Activated naive CD8-positive, alpha-beta T cell treated with anti-CD3 and anti-CD28 coated beads, Interleukin-2, amount 50 U/mL, for 16 hours (primary cell): ENCODE results near the gene HK1.
"Not testable (repeated sequence)": the region's sequence is repeated elsewhere in the genome, so short reads cannot be mapped to it uniquely, and the experiment has no call there.

Experiments
- DNase-seq: peaks from one replicate; pipeline ENCODE4 v3.0.0-alpha.2; 2020; ENCODE audit warnings: low read depth, low spot score

The HK1 gene

DNA sequence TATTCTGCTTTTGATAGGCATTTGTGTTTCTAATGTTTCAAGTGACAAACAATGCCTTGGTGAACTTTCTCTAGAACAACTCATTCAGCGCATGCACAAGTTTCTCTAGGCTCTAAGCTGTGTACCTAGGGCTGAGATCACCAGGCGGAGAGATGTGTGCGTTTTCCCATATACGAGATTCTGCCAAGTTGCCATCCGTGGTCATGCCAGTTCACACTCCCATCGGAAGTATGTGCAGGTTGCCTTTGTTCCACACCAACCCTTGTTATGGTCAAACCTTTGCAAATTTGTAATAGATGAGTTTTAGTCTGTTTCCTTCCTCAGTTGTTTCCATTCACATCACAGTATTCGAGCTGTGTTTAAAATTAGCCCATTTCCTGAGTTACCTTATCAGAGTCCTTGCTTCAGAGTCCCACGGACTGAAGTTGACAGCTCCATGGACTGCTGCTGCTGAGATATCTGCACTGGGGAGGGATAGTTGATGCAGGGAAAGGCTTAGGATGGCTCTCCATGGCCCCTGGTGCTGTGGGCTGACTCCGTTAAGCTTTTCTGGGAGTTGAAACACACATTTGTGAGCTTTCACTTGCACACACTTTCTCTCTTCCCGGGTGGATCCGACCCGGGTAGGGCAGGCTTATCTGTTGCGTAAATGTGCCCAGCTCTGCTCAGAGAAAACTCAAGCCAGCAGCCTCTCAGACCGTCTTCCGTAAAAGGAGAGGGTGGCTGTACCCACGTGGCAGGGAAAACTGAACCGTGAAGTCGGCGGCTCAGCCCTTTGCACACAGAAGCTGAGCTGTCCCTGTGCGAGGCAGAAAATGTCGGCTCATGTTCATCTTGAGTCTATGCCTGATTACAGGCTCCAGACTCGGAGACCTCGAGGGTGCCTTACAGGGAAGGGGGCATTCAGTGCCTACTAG, 49.4 kb downstream of the HK1 start:
- no peak for DNase-seq

DNA sequence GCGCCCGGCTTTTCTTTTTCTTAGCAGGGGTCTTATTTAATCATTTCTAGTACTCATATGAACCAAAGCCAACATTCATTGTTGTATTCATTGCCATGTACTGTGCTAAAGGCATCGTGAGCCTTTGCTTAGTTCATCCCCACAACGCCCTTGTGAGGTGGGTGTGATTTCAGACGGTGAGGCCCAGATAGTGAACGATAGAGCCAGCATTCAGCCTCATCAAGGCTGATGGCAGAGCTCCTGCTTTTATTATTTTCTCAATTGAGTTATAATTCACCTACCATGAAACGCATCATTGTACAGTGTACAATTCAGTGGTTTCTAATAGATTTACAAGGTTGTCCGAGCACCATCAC, 50.1 kb downstream of the HK1 start:
- no peak for DNase-seq

DNA sequence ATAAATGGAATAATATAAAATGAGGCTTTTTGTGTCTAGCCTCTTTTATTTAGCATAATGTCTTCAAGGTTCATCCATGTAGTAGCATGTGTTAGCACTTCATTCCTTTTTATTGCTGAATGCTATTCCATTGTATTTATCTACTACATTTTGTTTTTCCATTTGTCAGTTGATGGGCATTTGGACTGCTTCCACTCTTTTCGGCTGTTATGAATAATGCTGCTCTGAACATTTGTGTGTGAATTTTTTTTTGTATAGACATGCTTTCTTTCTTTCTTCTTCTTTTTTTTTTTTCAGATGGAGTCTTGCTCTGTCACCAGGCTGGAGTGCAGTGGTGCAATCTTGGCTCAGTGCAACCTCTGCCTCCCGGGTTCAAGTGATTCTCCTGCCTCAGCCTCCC, 50.6 kb downstream of the HK1 start:
- DNase-seq: not testable (repeated sequence)

DNA sequence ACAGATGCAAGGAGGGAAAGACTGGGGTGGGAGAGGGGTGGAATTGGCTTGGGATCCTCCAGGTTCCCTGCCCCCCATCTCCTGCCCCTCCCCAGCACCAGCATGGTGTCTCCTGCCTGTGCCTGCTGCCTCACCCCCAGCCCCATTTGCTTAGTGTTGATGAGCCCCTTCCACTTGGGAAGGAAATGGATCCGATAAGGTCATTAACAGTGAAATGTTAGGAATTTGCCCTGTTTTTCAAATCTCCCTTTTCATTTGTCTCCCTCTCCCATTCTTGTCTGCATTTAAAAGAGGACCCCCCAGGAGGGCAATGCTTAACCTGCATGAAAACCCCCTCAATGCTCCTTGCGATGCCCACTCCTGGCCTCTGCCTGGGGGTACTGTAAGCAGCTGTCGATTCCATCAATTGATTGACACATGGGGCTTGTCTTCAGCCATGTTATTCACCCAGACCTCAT, 51.5 kb downstream of the HK1 start:
- no peak for DNase-seq

DNA sequence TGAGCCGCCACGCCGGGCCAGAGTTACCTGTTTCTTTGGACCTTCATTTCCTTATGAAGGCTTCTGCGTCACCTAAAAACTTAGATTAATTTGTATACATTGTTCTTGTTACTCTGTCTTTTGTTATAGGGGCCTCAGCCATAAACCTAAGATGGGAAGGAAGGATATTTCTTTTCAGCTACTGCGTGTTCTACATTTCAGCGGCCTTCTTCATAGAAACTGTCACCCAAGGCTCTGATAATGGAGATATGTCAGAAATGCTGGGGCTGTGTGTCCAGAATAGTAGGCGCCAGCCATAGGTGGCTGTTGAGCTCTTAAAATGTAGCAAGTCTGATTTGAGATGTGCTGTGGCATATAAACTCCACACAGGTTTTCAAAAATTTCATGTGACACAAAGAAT, 52.9 kb downstream of the HK1 start:
- no peak for DNase-seq

DNA sequence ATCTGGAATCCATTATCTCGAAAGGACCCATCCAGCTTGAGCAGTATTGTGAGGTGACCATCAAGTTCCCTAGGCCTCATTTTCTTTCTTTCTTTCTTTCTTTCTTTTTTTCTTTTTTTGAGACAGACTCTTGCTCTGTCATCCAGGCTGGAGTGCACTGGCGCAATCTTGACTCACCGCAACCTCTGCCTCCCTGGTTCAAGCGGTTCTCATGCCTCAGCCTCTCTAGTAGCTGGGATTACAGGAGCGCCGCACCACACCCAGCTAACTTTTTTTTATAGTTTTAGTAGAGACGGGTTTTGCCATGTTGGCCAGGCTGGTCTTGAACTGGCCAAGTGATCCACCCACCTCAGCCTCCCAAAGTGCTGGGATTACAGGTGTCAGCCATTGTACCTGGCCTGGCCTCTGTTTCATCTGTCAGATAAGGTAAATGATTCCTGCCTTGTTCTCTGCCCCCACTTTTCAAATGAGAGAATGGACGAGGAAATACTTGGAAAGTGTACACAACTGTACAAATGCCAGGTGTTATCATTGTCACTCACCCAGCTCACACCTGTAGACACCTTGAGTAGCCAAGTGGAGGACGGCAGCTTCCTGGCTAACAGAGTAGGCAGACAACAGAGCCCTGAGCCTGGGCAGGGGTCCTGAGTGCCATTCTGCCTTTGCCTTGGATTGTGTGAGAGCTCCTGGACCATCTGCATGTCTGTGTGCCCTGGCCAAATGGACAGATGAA, 54.1 kb downstream of the HK1 start:
- DNase-seq: no peak

DNA sequence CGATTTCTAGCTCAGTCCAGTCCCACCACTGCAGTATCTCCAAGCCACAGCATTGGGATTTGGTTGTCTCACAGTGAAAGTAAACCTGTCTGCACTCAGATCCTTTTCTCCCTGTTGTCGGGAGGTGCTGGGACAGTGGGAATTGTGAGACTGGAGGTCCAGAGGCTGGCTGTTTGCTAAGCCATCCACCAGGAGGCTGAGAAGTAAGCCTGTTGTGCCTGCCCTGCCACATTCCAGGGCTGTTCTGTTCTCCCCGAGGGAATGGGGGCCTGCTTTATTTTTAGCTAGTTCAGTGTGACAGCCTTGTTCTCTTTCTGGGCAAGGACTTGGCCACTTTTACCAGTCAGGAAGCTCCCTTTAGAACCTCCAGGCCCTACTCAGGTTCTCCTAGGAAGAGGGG, 54.9 kb downstream of the HK1 start:
- DNase-seq: no peak

DNA sequence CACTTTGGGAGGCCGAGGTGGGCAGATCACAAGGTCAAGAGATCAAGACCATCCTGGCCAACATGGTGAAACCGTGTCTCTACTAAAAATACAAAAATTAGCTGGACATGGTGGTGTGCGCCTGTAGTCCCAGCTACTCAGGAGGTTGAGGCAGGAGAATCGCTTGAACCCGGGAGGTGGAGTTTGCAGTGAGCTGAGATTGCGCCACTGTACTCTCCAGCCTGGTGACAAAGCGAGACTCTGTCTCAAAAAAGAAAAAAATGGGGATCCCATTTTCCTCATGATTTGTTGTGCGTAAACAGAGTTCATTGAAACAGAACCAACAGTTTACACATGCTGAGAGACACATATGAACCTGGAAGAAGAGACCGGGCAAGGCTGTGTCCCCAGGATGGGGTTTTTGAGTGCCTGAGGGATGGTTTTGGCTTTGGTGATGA, 55.6 kb downstream of the HK1 start:
- DNase-seq: not testable (repeated sequence)

DNA sequence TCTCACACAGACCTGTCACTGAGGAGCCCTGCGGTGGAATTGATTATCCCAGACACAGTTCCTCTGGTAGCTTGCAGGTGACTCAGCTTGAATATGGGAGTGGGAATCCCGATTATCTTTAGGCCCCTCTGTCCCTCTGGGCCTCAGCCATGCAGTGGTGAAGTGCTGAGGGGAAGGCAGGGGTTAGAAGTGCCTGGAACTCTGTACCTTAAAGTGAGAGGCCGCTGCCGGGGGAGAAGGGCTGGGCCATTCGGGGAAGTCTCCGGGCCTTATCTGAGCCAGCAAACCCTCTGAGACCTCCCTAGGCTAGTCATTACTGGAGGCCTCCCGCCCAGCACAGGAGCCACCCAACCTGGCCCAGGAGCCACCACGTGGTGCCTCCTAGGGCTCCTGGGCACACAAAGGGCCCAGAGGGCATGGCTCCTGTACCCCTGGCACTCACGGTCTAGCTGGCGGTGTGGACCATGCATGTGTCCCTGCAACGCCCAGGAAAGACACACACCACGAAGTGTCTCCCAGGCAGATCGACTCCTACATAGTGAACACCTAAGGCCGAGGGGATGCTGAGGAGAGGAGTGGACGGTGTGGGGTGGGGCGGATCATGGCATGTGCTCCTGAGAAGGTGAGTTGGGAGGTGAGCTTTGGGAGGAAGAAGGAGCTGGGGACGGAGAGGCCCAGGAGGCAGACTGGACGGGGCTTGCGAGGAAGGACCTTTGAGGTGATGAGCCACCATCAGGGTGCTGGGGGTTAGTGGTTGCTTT, 56.2 kb downstream of the HK1 start:
- DNase-seq: no peak

DNA sequence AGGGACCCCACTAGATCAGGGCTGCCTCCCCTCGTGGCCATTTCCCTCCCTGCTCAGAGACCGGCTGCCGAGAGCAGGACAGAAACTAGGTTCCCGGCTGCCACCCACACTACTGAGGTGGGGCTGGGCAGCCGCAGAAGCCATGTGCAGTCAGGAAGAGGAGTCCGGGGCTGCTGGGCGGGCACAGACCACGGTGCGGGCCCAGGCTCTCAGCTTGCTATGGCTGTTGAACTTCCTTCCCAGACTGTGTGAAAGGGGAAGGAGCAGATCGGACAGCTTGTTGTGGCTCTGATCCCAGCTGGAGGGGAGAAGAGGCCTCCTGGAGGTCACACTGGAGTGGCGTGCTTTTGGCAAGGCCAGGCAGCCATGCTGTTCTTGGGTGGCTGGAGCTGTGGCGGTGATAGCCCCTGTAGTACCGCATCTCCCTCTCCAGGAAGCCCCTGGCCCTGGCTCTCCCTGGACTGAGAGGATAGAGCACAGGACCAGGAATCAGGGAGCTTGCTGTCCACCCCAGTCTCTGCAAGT, 56.8 kb downstream of the HK1 start:
- DNase-seq: no peak

DNA sequence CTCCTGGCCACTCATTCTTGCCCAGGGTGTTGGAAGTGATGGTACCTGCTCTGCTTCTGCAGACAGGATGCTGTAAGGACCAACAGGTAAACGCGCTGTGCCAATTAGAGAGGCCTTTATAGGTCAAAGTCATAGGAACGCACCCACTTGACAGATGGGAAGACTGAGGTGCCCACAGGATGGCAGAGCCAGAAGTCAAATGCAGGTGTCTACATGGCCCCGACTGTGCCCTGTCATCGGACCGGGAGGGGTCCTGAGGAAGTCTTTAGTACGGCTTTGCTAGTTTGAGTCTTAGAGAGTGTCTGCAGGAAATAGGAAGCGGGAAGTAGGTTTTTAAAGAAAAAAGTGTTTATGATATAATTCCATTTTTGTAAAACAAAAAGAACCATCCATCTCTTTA, 57.3 kb downstream of the HK1 start:
- no peak for DNase-seq

DNA sequence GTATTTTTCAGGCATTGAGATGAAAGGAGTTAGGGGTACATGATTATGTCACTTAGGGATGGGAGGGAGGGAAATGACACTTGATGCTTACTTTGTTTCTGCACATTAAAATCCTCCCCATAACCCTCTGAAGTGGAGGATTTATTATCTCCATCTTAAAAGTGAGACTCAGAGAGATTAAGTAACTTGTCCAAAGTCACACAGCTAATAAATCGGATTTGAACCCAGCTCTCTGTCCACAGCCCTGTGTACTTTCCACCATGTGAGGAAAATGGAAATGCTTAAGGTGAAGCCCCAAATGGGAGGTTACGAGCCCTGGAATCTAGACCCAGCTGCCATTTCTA, 58.6 kb downstream of the HK1 start:
- no peak for DNase-seq

DNA sequence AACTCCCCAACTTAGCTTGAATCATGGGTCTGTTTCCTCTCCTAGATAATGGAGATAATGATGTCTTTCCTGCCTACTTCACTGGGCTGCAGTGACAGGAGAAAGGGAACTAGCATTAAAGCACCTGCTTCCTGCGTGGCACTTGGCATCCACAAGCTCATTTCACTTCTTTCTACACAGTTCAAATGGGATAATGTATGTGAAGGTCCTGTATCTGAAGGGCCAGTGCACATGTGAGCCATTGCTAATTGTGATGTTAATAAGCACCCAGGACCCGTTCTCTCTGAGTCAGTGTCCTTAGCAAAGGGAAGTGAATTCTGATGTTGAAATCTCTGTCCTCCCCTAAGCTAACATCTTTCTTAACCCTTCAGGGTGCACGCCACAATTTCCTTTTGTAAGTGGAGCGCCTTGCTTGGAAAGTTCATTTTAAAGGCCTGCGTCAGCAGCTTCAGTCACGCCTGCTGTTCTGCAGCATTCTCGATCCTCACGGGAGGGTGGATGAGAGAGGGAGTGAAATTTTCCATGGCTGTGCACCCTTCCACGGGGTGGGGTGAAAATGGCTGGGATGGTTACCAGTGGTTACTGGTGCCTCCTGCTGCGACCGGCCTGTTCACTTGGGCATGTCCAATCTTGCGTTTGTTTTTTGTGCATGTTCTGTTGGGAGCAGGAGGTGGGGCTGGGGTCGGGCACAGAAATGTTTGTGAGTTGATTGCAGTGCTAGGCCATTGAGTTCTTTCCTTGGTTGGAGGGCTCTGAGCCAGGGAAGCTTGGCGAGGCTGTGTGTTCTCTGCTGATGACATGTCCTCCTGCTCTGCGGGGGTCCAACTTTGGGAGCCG, 59.2 kb downstream of the HK1 start:
- no peak for DNase-seq

DNA sequence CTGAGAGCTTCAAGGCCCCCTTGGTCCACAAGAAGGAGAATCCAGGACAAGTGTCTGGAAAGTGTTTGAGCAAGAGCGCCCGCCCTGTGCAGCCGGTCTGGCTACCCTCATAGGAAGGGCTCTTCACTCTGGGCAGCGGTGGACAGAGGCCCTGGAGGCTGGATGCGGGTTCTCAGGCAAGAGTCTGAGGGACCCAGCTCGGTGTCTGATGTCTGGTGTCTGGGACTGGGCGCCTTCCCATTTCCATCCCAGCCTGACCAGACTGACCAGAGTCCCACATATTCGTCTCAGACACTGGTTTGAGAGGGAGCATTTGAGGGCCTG, 59.8 kb downstream of the HK1 start:
- no peak for DNase-seq

DNA sequence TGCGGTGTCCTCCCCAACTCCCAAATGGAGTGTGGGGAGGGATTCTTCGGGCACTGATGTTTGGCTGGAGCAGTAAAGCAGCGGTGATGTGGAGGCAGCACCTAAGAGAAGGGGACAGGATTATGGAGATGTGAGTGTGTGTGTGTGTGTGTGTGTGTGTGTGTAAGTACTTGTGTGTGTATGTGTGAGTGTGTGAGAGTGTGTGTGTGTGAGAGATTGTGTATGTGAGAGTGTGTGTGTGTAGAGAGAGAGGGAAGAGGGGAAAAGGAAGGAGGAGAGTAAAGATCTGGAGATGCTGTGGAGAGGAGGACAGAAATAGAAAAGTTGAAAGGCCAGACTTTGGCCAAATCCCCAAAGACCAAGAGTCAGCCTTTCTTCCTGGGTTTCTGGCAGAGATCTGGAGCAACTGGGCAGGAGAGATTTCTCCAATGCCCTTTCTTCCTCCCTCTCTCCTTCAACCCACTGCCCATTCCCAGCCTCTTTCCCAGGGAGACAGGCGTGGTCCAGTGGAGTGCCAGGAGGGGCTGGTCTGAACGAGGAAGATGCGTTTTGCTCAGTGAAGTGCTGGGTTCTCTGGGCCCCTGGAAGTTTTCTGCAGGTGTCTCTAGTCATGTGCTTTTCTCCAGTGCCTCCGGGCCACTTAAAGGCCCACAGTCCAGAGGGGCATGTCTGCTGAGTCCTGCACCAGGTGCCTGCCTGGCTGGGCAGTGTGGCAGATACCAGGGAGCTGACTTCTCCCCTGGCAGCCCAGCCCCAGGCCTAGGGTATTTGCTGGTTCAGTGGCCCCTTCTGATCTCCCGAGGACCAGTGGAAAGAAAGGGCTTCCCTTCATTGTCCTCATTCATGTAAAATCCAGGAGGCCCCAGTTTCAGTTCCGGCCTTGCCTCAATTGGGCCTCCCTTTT, 60.5 kb downstream of the HK1 start:
- DNase-seq: no peak

DNA sequence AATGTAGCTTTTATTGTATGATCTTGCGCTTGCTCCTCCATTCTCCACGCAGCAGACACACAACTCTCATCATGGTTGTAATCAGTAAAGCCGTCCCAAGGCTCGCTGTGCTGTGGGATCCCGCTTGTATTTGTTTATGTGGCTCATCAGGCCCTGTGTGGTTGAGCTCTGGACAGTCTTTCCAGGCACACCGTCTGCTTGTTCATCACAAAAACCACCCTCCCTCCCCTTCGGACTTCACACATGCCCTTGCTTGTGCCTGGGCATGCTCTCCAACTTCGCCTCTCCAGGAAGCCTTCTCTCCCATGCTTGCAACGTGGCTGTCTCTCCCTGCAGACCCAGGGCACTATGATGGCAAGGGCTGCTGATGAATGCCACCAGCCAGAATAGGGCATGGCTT, 62.4 kb downstream of the HK1 start:
- DNase-seq: no peak

DNA sequence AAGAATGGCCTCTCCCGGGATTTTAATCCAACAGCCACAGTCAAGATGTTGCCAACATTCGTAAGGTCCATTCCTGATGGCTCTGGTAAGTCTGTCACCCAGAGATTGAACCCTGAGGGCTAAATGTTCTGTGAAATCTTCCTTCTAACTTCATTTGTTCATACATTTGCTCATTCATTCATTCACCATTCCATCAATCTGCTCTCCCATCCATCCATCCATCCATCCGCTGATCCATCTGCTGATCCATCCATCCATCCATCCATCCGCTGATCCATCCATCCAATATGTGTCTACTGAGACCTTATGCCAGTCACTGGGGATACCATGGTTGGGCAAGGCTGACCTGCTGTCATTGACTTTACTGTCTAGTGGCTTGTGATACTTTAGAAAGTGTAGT, 65.6 kb downstream of the HK1 start:
- no peak for DNase-seq

DNA sequence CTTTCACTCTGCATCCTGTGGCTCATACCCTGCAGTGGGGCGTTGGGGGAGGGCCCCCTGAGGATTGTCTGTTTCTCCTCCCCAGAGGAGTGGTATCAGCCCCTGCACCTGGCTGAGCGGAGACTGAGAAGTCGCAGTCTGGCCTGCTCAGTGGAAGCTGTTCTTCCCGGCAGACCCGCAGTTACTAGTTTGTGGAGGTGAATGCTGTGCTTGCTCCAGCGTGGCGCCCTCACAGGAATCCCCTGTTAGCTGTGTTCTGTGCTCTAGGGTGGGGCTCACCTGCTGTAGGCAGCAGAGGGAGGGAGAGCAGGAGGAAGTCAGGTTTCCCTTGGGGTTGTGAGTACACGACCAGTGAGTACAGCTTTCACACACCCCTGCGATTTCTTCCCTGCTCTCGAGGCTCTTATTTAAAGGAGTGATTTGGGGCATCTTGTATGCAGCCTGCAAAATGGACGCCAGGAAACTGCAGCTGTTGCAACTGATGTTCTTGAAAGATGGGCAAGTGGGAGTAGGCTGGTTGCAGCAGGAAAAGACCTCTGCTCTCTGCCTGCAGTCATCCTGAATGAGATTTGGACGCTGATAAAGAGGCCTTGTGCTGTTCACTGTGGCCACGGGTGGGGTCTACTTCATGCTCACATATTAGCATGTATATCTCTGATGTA, 66.4 kb downstream of the HK1 start:
- DNase-seq: no peak

DNA sequence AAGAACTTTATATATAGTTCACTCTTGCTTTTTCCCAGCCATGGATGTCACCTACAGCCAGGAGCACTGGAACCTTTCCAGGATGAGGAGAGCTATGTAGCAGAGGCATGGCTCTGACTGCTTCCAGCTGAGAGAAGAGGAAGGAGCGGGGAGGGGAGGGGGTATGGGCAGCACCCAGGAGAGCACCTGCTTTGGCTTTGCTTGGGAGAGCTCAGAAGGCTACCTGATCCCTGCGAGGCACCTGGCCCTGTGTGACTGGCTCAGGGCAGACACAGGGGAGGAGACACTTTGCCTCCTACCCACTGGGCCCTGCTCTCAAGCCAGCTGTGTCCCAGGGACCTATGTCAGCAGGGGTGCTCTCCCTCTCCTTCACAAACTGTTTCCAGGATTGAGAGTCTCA, 67.1 kb downstream of the HK1 start:
- DNase-seq: no peak
